Endodermal cell (in vitro differentiated cells): ENCODE data around the gene SBNO1. TPM values are rescaled to one million over a fixed set of nuclear protein-coding genes. Genes with fewer than 3 reads are reported as not detected.

Source experiments
- DNase-seq: peaks from one replicate; pipeline ENCODE4 v3.0.0-alpha.2; 2017
- H3K27ac ChIP-seq: 2 replicates; pipeline ENCODE4 v1.5.1; 2013; ENCODE audit warnings: mild to moderate bottlenecking, low read depth, low read length, moderate library complexity
- H3K27me3 ChIP-seq: 2 replicates; pipeline ENCODE4 v1.6.1; 2013; ENCODE audit warnings: mild to moderate bottlenecking, low read length, moderate library complexity; ENCODE audit not compliant: insufficient read depth, control insufficient read depth, poor library complexity, severe bottlenecking
- H3K36me3 ChIP-seq: 2 replicates; pipeline ENCODE4 v1.7.0; 2013; ENCODE audit warnings: mild to moderate bottlenecking, low read length, moderate library complexity; ENCODE audit not compliant: control insufficient read depth, insufficient read depth
- H3K4me1 ChIP-seq: one replicate; pipeline ENCODE4 v1.7.0; 2013; ENCODE audit warnings: low read length; ENCODE audit not compliant: control insufficient read depth, insufficient read depth
- H3K4me3 ChIP-seq: 2 replicates; pipeline ENCODE4 v1.5.1; 2013; ENCODE audit warnings: mild to moderate bottlenecking, low read length, moderate library complexity
- H3K9ac ChIP-seq: 2 replicates; pipeline ENCODE4 v1.6.1; 2013; ENCODE audit warnings: mild to moderate bottlenecking, low read length, moderate library complexity; ENCODE audit not compliant: poor library complexity, severe bottlenecking; ENCODE audit errors: extremely low read depth
- H3K9me3 ChIP-seq: 2 replicates; pipeline ENCODE4 v1.6.1; 2013; ENCODE audit warnings: mild to moderate bottlenecking, low read length, moderate library complexity; ENCODE audit not compliant: control insufficient read depth
- H3K27ac Mint-ChIP-seq: 2 replicates; pipeline ENCODE4 v1.8.0; 2020; ENCODE audit warnings: mixed read lengths
- H3K27me3 Mint-ChIP-seq: 2 replicates; pipeline ENCODE4 v1.8.0; 2021; ENCODE audit warnings: mild to moderate bottlenecking, mixed read lengths; ENCODE audit not compliant: insufficient read depth
- H3K36me3 Mint-ChIP-seq: 2 replicates; pipeline ENCODE4 v1.8.0; 2020; ENCODE audit warnings: low read depth, mixed read lengths
- H3K4me1 Mint-ChIP-seq: 2 replicates; pipeline ENCODE4 v1.8.0; 2020; ENCODE audit warnings: mixed read lengths
- H3K4me3 Mint-ChIP-seq: 2 replicates; pipeline ENCODE4 v1.8.0; 2020; ENCODE audit warnings: mild to moderate bottlenecking, moderate library complexity, mixed read lengths
- H3K9me3 Mint-ChIP-seq: 2 replicates; pipeline ENCODE4 v1.8.0; 2020; ENCODE audit warnings: mild to moderate bottlenecking, mixed read lengths
- WGBS, 2 experiments: methylation state at CpG; one replicate each; pipeline versions ENCODE4 v1.1.5 to v1.1.7; 2013; ENCODE audit warnings: missing lambda C conversion rate in 2 of 2, mixed read lengths in 1 of 2; ENCODE audit not compliant: insufficient coverage in 1 of 2, insufficient read length in 1 of 2; 5-methylcytosine and 5-hydroxymethylcytosine counted together
- total RNA-seq, 2 donors: library from RNA; stranded (reverse); fragmentation: NEBNext Ultra II Directional in 1 of 2; extraction: Animal tissue kit (Norgen Biotek cat#: 25700) in 1 of 2; gene quantifications; 2 replicates in 1 of 2; 3 replicates in 1 of 2; pipeline ENCODE4 v1.2.1, GENCODE V29; 2021
- TF ChIP-seq, protein P1 (sequence below): fragments of 200-600 bp; sonication (generic); conservative IDR thresholded peaks from 2 replicates; pipeline ENCODE4 v1.5.0; 2021; ENCODE audit warnings: antibody characterized with exemption, mild to moderate bottlenecking

SBNO1 gene
- total RNA-seq, 2 donors from 2014 or later, result 44.5 to 44.7 TPM

DNA sequence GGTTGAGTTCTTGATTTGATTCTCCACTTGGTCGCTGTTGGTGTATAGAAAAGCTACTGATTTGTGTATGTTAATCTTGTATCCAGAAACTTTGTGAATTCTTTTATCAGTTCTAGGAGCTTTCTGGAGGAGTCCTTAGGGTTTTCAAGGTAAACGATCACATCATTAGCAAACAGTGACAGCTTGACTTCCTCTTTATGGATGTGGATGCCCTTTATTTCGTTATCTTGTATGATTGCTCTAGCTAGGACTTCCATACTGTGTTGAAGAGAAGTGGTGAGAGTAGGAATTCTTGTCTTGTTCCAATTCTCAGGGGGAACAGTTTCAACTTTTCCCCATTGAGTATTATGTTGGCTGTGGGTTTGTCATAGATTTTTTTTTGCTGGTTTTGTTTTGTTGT, 119.0 kb downstream of the SBNO1 start:
- H3K4me3 ChIP-seq, result no peak overlapping the region
- no peak for DNase-seq
- WGBS, 2 experiments, result 87 to 91% methylated on average over 3 of the region's 3 CpGs
- Mint-ChIP-seq H3K9me3 (peaks cover 42% of the 10 kb centered on the region), H3K4me1 (peaks cover 14% of the 10 kb centered on the region), H3K27me3 (no peaks in the 10 kb centered on the region), H3K36me3 (peaks cover 67% of the 10 kb centered on the region), H3K27ac (peak overlapping the region; percentile 8), H3K4me3 (no peak overlapping the region)
- H3K27me3 ChIP-seq, result no peaks in the 10 kb centered on the region
- no peaks in the 10 kb centered on the region for H3K4me1 ChIP-seq
- H3K36me3 ChIP-seq, result peaks cover 14% of the 10 kb centered on the region
- H3K9me3 ChIP-seq, result peaks cover 8% of the 10 kb centered on the region
- TF ChIP-seq, protein P1, sequence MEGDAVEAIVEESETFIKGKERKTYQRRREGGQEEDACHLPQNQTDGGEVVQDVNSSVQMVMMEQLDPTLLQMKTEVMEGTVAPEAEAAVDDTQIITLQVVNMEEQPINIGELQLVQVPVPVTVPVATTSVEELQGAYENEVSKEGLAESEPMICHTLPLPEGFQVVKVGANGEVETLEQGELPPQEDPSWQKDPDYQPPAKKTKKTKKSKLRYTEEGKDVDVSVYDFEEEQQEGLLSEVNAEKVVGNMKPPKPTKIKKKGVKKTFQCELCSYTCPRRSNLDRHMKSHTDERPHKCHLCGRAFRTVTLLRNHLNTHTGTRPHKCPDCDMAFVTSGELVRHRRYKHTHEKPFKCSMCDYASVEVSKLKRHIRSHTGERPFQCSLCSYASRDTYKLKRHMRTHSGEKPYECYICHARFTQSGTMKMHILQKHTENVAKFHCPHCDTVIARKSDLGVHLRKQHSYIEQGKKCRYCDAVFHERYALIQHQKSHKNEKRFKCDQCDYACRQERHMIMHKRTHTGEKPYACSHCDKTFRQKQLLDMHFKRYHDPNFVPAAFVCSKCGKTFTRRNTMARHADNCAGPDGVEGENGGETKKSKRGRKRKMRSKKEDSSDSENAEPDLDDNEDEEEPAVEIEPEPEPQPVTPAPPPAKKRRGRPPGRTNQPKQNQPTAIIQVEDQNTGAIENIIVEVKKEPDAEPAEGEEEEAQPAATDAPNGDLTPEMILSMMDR, result no peak
- no peak overlapping the region for H3K27ac ChIP-seq
- H3K9ac ChIP-seq, result no peak overlapping the region

DNA sequence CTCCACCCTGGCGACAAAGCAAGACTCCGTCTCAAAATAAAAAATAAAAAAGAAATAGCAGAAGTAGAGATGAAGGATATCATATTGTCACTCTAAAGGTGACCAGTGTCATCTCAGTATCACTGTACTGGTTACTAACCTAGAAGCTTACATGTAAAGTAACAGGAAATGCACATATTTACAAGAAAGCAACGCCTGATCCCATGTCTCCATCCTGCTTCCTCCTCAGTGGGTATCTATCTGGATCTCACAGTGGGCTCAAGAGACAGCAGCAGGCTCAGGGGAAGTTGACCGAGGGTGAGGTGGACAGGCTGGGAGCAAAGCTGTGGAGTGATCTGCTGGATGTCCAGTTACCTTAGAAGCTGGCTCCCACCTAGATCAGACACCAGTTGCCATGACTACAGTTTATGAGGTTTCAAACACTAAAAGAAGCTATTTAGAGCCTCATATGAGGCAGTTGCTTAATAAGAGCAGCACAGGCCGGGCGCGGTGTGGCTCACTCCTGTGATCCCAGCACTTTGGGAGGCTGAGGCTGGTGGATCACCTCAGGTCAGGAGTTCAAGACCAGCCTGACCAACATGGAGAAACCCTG, 120.9 kb downstream of the SBNO1 start:
- peaks cover 57% of the 10 kb centered on the region for H3K36me3 Mint-ChIP-seq
- Histone ChIP-seq H3K27ac (no peak overlapping the region), H3K4me1 (no peaks in the 10 kb centered on the region), H3K9me3 (peaks cover 8% of the 10 kb centered on the region), H3K4me3 (no peak overlapping the region), H3K36me3 (peaks cover 16% of the 10 kb centered on the region), H3K9ac (no peak overlapping the region), H3K27me3 (no peaks in the 10 kb centered on the region)
- WGBS, 2 experiments, result 95 to 100% methylated on average over 4 to 5 of the region's 7 CpGs
- no peak for DNase-seq
- H3K4me3 Mint-ChIP-seq, result no peak overlapping the region
- no peaks in the 10 kb centered on the region for H3K27me3 Mint-ChIP-seq
- peaks cover 12% of the 10 kb centered on the region for H3K4me1 Mint-ChIP-seq
- TF ChIP-seq, protein P1, result no peak
- no peak overlapping the region for H3K27ac Mint-ChIP-seq
- H3K9me3 Mint-ChIP-seq, result peaks cover 31% of the 10 kb centered on the region

DNA sequence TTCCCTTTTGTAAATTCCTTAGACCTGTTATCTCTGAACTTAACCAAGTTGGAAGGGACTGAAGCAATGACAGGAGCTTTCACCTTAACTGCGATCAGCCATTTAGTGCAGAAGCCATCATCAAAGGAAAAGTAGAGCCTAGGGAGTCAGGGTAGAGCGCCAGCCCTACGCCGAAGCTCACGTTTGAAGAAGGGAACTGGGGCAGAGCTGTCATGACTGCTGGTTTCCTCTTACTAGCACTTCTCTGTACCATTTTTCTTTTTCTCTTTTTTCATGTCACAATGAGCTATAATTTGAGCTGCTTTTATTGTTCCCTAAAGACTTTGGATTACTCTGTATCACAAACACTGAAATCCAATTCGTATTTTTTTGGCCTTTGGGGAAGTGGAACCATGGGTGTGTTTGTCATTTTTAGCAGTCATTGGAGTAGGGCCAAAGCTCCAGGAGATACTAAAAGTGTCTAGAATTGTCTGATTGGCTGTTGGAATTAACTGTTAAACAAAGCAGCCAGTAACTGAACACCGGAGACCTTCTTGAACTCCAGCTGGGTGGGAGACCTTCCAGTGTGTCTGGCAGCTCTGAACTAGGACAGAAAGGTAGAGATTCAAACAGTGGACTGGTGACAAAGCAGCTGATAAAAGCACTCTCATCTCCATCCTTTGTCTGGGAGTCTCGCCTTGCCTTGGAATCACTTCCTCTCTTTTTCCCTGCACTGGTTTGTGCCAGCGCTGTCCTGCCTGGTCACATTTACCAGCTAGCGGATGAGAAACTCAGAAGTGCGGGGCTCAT, 122.3 kb downstream of the SBNO1 start:
- Mint-ChIP-seq H3K9me3 (peaks cover 16% of the 10 kb centered on the region), H3K27me3 (no peaks in the 10 kb centered on the region), H3K4me3 (no peak overlapping the region), H3K4me1 (peaks cover 12% of the 10 kb centered on the region), H3K36me3 (peaks cover 45% of the 10 kb centered on the region), H3K27ac (peak overlapping the region; percentile 32)
- TF ChIP-seq, protein P1, result no peak
- WGBS, 2 experiments, result 81% methylated on average over 9 to 11 of the region's 11 CpGs
- DNase-seq, result no peak
- Histone ChIP-seq H3K36me3 (peaks cover 16% of the 10 kb centered on the region), H3K9ac (no peak overlapping the region), H3K4me1 (no peaks in the 10 kb centered on the region), H3K9me3 (no peaks in the 10 kb centered on the region), H3K4me3 (peak overlapping the region; percentile 18), H3K27me3 (no peaks in the 10 kb centered on the region), H3K27ac (peak overlapping the region; percentile 57)

Other genes starting within 250 kb of the SBNO1 start
- 10 to 100 TPM in 1 of 2 donors, 1 to 10 TPM in 1; 3.2 to 13.4 TPM for gene PITPNM2, start 213.8 kb downstream of the SBNO1 start, total RNA-seq
- gene MPHOSPH9, start 131.7 kb downstream of the SBNO1 start, total RNA-seq, result 10 to 100 TPM; 68.4 to 85.3 TPM
- gene MTRFR, start 131.4 kb downstream of the SBNO1 start, total RNA-seq, result 10 to 100 TPM; 16.2 to 19.3 TPM
- 100 to 1,000 TPM; 102 to 127 TPM for gene CDK2AP1, start 93.0 kb downstream of the SBNO1 start, total RNA-seq
- gene KMT5A, start 19.3 kb upstream of the SBNO1 start, total RNA-seq, result 10 to 100 TPM; 43.1 to 44.5 TPM
- gene RILPL2, start 71.8 kb upstream of the SBNO1 start, total RNA-seq, result 1 to 10 TPM; 2.6 TPM
- gene SNRNP35, start 93.3 kb upstream of the SBNO1 start, total RNA-seq, result 10 to 100 TPM; 17.9 to 24.9 TPM
- gene RILPL1, start 168.9 kb upstream of the SBNO1 start, total RNA-seq, result 10 to 100 TPM; 19.0 to 25.2 TPM
- gene TMED2, start 219.7 kb upstream of the SBNO1 start, total RNA-seq, result 100 to 1,000 TPM; 205 to 217 TPM
- gene DDX55, start 237.3 kb upstream of the SBNO1 start, total RNA-seq, result 10 to 100 TPM; 34.4 to 36.7 TPM